Colonic mucosa (tissue), 4 donors: ENCODE data around the gene MBD4. TPM values are rescaled to one million over a fixed set of nuclear protein-coding genes. Genes with fewer than 3 reads are reported as not detected.
"Not testable (repeated sequence)": the region's sequence is repeated elsewhere in the genome, so short reads cannot be mapped to it uniquely, and the experiment has no call there.

Source experiments
- DNase-seq: peaks from one replicate; pipeline ENCODE4 v3.0.0-alpha.2; 2020
- H3K27ac ChIP-seq: fragments of 200-600 bp; one replicate; pipeline ENCODE4 v1.8.0; 2021
- H3K27me3 ChIP-seq: fragments of 200-600 bp; one replicate; pipeline ENCODE4 v1.8.0; 2021
- H3K36me3 ChIP-seq: fragments of 200-600 bp; one replicate; pipeline ENCODE4 v1.8.0; 2021
- H3K4me1 ChIP-seq: fragments of 200-600 bp; one replicate; pipeline ENCODE4 v1.8.0; 2021; ENCODE audit warnings: mild to moderate bottlenecking
- H3K4me3 ChIP-seq: fragments of 200-600 bp; one replicate; pipeline ENCODE4 v1.8.0; 2021
- H3K9ac ChIP-seq, 2 donors: one replicate each; pipeline ENCODE4 v1.7.0; 2013; ENCODE audit warnings: control low read depth in 2 of 2, low read depth in 2 of 2, low read length in 2 of 2
- H3K9me3 ChIP-seq: fragments of 200-600 bp; one replicate; pipeline ENCODE4 v1.8.0; 2021
- intact Hi-C: fragments of 100-400 bp; cut with DNase I; formaldehyde crosslinking; loops from one replicate; pipeline ENCODE4 v1.14.1; 2022
- total RNA-seq, 2 donors: library from RNA; stranded (reverse); fragmentation: NEBNext Ultra II Directional in 1 of 2; extraction: Animal tissue kit (Norgen Biotek cat#: 25700) in 1 of 2; gene quantifications; one replicate each; pipeline ENCODE4 v1.2.1, GENCODE V29; 2021
- TF ChIP-seq, protein P1 (sequence below): fragments of 200-600 bp; IDR thresholded peaks from one replicate; pipeline ENCODE4 v1.8.0; 2022; ENCODE audit warnings: antibody characterized with exemption, mild to moderate bottlenecking
- donor health status: healthy.
- donor health status: DM: no; HTN: no; CAD: no.
- donor health status: DM: no; HTN: no; CAD: no.

Gene MBD4
- 10 to 100 TPM; 25.0 to 28.9 TPM for total RNA-seq

GRCh38 chr3:129439817-129440617 is at the start of gene MBD4, which contains the start of gene IFT122:
Gene MBD4, minus strand, starts transcription at chr3:129439948. Its CDS starts 115 bp downstream, at chr3:129439833.
Gene IFT122, plus strand, starts transcription at chr3:129440224. Its CDS starts 107 bp downstream, at chr3:129440331.
- Histone ChIP-seq H3K27me3 (no peaks in the 10 kb centered on the region), H3K27ac (peak within 1 kb of the TSS; percentile 85), H3K4me3 (peak within 1 kb of the TSS; percentile 78), H3K9me3 (no peaks in the 10 kb centered on the region), H3K36me3 (no peaks in the 10 kb centered on the region), H3K9ac (peak within 1 kb of the TSS; percentile 94 to 95), H3K4me1 (peaks cover 7% of the 10 kb centered on the region)
- TF ChIP-seq, protein P1, sequence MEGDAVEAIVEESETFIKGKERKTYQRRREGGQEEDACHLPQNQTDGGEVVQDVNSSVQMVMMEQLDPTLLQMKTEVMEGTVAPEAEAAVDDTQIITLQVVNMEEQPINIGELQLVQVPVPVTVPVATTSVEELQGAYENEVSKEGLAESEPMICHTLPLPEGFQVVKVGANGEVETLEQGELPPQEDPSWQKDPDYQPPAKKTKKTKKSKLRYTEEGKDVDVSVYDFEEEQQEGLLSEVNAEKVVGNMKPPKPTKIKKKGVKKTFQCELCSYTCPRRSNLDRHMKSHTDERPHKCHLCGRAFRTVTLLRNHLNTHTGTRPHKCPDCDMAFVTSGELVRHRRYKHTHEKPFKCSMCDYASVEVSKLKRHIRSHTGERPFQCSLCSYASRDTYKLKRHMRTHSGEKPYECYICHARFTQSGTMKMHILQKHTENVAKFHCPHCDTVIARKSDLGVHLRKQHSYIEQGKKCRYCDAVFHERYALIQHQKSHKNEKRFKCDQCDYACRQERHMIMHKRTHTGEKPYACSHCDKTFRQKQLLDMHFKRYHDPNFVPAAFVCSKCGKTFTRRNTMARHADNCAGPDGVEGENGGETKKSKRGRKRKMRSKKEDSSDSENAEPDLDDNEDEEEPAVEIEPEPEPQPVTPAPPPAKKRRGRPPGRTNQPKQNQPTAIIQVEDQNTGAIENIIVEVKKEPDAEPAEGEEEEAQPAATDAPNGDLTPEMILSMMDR, result no peak
- intact Hi-C loops, result no loop called here
- DNase-seq, result peak; percentile 98

GRCh38 chr3:129489258-129489657 is 49.5 kb upstream of the MBD4 start:
- H3K27me3 ChIP-seq, H3K27ac ChIP-seq, intact Hi-C loops, DNase-seq, H3K4me1 ChIP-seq, H3K4me3 ChIP-seq, H3K36me3 ChIP-seq, H3K9me3 ChIP-seq, H3K9ac ChIP-seq: not testable (repeated sequence)

DNA sequence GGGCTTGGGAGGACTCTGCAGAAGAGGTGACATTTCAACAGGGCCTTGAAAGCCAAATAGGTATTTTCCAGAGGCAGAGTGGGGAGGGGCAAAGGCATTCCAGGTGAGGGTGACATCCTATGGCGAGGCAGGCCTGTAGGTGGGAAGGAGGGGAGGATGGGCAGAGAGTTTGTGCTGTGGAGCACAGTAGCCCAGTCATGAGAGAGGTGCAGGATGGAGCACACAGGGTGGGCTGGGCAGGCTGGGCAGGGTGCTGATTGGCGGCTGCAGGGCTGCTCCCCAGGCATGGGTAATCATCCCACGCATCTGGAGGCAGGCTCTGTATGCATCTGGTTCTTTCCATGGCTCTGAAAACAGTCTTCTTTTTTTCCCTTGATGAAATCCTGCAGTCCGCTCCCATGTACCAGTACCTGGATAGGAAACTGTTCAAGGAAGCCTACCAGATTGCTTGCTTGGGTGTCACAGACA is 48.2 kb upstream of the MBD4 start:
- H3K27ac ChIP-seq, H3K4me3 ChIP-seq, intact Hi-C loops, H3K9ac ChIP-seq, H3K36me3 ChIP-seq, H3K9me3 ChIP-seq, H3K27me3 ChIP-seq, DNase-seq, H3K4me1 ChIP-seq: not testable (repeated sequence)

DNA sequence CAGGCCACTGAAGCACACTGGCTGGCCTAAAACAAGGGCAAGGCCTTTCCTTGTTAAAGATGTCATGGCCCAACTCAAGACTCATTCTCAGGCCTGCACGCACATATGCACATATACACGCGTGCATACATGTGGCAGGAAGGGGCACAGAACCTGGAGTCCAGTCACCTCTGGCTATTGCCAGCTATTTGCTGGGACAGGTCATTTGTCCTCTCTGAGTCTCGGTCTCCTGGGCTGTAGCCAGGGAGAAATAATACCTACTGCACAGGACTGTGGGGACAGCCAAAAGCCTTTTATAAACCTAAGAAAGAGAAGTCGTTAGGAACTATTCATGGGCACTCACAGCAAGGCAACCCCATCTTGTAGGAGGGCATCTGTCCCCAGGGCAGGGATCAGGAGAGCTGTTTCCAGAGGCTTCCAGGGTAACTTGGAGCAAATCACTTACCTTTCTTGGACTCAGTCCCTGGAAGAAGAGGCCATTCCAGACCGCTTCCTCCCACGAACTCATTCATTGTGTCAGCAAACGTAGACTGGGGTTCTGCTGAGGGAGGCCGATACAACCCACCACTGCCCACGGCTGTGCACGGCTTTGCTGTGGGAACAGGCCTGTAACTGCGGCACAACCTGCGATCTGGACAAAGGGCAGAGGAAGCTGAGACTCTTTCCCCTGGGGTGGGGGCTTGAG is 47.6 kb upstream of the MBD4 start:
- intact Hi-C loops, result no loop called here
- DNase-seq, result no peak
- H3K27ac ChIP-seq, result no peak overlapping the region

DNA sequence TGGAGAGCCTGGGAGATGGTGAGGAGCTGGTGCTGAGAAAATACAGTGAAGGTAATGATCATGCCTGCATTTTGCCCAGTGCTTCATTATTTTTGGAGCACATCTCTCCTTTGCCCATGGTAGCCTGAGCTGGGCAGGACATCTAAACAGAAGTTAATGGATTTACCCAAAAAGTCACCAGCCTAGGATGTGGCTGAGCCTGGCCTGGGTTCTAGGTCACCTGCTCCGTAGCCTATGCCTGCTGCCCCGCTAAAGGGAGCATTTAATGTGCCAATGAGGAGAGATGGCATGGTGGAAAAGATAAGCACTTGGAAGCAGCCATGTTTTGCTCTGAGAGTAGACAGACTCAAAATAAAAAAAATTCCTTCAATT is 46.9 kb upstream of the MBD4 start:
- no peaks in the 10 kb centered on the region for H3K27me3 ChIP-seq
- DNase-seq, result no peak
- H3K4me3 ChIP-seq, result no peak overlapping the region
- no peaks in the 10 kb centered on the region for H3K36me3 ChIP-seq
- intact Hi-C loops, result no loop called here
- TF ChIP-seq, protein P1, result no peak
- no peaks in the 10 kb centered on the region for H3K4me1 ChIP-seq
- H3K9me3 ChIP-seq, result no peaks in the 10 kb centered on the region
- H3K27ac ChIP-seq, result no peak overlapping the region
- peak overlapping the region in 1 of 2 donors; percentile 27 for H3K9ac ChIP-seq

More for the DNA sequence above, 47.6 kb upstream of the MBD4 start:
- no peak overlapping the region for H3K9ac ChIP-seq
- H3K27me3 ChIP-seq, result no peaks in the 10 kb centered on the region
- TF ChIP-seq, protein P1, result no peak
- H3K4me1 ChIP-seq, result no peaks in the 10 kb centered on the region
- H3K36me3 ChIP-seq, result no peaks in the 10 kb centered on the region
- no peaks in the 10 kb centered on the region for H3K9me3 ChIP-seq
- no peak overlapping the region for H3K4me3 ChIP-seq

DNA sequence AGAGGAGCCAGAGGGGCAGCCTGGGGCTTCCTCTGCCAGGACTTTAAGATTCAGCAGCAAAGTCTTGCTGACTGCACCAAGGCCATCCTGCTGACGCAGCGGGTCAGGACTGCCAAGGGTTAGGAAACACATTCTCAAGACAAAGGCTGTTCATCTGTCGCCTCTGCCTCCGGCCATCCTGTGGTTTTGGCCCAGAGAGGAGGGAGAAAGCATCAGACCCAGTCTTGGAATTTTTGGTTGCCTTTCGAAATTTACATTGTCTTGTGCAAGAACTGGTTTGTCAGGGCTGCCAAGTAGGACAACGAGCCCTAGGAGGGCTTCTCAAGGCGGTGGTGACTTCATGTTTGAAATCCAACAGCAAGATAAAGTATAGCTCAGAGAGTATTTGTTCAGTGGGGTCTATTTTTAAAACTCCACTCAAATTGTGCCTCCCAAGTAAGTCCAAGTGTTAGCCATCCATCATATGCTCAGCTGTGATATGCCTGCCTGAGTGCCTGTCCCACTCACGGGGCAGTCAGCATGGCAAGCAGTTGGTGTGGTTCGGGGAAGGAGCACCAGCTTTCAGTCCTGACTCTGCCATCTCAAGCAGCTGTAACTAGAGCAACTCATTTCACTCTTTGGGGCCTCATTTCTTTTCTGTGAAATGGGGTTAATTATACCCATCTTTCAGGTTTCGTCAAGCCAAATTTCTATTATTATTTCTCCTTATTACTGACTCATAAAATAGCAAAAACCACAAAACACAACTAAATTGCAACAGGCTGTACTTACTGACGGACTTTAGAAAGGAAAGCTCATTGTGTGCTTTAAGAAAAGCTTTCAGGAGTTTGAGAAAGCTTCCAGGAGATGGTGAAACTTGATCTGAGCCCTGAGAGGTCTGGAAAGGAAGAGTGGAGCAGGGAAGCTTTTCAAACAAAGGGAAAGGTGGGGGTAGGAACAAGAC is 46.2 kb upstream of the MBD4 start:
- Histone ChIP-seq H3K27ac (peak overlapping the region; percentile 1), H3K4me1 (no peaks in the 10 kb centered on the region), H3K36me3 (no peaks in the 10 kb centered on the region), H3K9me3 (no peaks in the 10 kb centered on the region), H3K9ac (peak overlapping the region in 1 of 2 donors; percentile 27), H3K4me3 (no peak overlapping the region), H3K27me3 (no peaks in the 10 kb centered on the region)
- TF ChIP-seq, protein P1, result no peak
- intact Hi-C loops, result no loop called here
- peak; percentile 41 for DNase-seq

- intact Hi-C loops, H3K27ac ChIP-seq, H3K36me3 ChIP-seq, H3K9me3 ChIP-seq, H3K9ac ChIP-seq, H3K4me1 ChIP-seq, H3K4me3 ChIP-seq, H3K27me3 ChIP-seq, DNase-seq: not testable (repeated sequence)
Observed at GRCh38 chr3:129485146-129485545, 45.4 kb upstream of the MBD4 start.
